Activated T-cell treated with anti-CD3 and anti-CD28 coated beads, Interleukin-2, amount 50 U/mL, for 4 hours (primary cell): ENCODE measurements around the gene SPOUT1. TPM values are rescaled to one million over a fixed set of nuclear protein-coding genes. Genes with fewer than 3 reads are reported as not detected.
A peak's percentile ranks its signal among the peaks of the same experiment; 100 is the strongest.
"Not testable (repeated sequence)": the region's sequence is repeated elsewhere in the genome, so short reads cannot be mapped to it uniquely, and the experiment has no call there.

Experiments
- ATAC-seq, 2 donors: fragments of 200-7000 bp; cut with Tn5 transposase; one replicate each; pipeline ENCODE4 v1.10.0; 2021
- DNase-seq: peaks from one replicate; pipeline ENCODE4 v3.0.0-alpha.2; 2020
- H3K27me3 Mint-ChIP-seq: one replicate; pipeline ENCODE4 v1.8.0; 2021; ENCODE audit warnings: low read depth, mixed read lengths
- H3K36me3 Mint-ChIP-seq: one replicate; pipeline ENCODE4 v1.8.0; 2022; ENCODE audit warnings: mixed read lengths; ENCODE audit not compliant: insufficient read depth
- H3K4me1 Mint-ChIP-seq: one replicate; pipeline ENCODE4 v1.8.0; 2021; ENCODE audit warnings: low read depth, mixed read lengths
- H3K4me3 Mint-ChIP-seq: one replicate; pipeline ENCODE4 v1.8.0; 2021; ENCODE audit warnings: mild to moderate bottlenecking, moderate library complexity, mixed read lengths
- H3K9me3 Mint-ChIP-seq: one replicate; pipeline ENCODE4 v1.8.0; 2021; ENCODE audit warnings: mixed read lengths
- total RNA-seq, 3 donors: library from RNA; stranded (reverse); gene quantifications; one replicate each; pipeline ENCODE4 v1.2.1, GENCODE V29; 2021

The SPOUT1 gene
- total RNA-seq, 3 donors from 2014 or later: 228 to 233 (median 233) TPM

DNA sequence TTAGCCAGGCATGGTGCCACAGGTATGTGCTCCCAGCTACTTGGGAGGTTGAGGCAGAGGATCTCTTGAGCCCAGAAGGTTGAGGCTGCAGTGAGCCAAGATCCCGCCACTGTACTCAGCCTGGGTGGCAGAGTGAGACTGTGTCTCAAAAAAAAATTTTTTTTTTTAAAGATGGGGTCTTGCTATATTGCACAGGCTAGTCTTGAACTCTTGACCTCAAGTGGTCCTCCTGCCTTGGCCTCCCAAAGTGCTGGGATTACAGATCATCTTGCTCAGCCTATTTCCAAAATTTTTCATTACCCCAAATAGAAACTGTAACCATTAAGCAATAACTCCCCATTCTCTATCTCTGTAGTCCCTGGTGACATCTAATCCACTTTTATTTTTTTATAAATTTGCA is 46.9 kb downstream of the SPOUT1 start:
- Mint-ChIP-seq H3K4me1 (peaks cover 6% of the 10 kb centered on the region), H3K36me3 (no peaks in the 10 kb centered on the region), H3K4me3 (no peak overlapping the region), H3K27me3 (no peaks in the 10 kb centered on the region), H3K9me3 (peaks cover 4% of the 10 kb centered on the region)
- ATAC-seq (no peak), DNase-seq (no peak)

DNA sequence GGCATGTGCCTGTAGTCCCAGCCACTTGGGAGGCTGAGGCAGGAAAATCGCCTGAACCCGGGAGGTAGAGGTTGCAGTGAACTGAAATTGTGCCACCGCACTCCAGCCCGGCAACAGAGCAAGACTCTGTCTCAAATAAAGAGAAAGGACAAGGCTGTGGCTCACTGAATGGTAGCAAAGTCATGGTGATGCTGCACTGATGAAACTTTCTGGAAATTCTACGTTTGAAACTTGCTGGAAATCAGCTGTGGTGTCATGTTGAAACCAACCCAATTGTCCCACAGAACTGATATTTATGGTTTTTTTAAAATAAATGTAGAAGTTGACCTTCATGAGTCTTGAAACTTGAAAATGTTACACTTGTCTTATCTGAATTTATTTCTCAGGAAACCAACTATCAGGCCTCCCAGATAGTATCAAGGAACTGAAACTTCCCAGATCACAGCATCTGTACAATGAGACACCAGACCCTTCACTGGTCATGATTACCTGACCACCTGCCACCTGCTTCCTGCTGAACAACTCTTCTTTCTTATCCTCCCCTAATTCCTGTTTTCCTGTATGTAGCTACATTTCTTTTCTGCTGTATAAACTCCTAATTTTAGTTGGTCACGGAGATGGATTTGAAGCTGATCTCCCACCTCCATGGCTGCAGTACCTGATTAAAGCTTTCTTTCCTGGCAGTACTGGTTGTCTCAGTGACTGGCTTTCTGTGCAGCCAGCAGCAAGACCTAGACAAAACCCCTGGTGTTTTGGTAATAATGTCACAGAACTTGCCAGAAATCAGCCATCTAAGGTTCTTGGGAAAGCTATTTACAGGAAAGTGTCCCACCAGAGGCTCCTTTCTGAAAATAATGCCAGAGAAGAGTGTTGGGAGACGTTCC is 48.2 kb downstream of the SPOUT1 start:
- no peak for ATAC-seq
- Mint-ChIP-seq H3K4me1 (peaks cover 3% of the 10 kb centered on the region), H3K36me3 (no peaks in the 10 kb centered on the region), H3K9me3 (peaks cover 4% of the 10 kb centered on the region), H3K27me3 (no peaks in the 10 kb centered on the region), H3K4me3 (no peak overlapping the region)
- no peak for DNase-seq

DNA sequence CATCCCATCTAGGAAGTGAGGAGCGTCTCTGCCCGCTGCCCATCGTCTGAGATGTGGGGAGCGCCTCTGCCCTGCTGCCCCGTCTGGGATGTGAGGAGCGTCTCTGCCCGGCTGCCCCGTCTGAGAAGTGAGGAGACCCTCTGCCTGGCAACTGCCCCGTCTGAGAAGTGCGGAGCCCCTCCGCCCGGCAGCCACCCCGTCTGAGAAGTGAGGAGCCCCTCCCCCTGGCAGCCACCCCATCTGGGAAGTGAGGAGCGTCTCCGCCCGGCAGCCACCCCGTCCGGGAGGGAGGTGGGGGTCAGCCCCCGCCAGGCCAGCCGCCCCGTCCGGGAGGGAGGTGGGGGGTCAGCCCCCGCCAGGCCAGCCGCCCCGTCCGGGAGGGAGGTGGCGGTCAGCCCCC is 49.5 kb downstream of the SPOUT1 start:
- not testable (repeated sequence) for H3K4me1 Mint-ChIP-seq, H3K27me3 Mint-ChIP-seq, H3K9me3 Mint-ChIP-seq, DNase-seq, ATAC-seq, H3K4me3 Mint-ChIP-seq, H3K36me3 Mint-ChIP-seq

DNA sequence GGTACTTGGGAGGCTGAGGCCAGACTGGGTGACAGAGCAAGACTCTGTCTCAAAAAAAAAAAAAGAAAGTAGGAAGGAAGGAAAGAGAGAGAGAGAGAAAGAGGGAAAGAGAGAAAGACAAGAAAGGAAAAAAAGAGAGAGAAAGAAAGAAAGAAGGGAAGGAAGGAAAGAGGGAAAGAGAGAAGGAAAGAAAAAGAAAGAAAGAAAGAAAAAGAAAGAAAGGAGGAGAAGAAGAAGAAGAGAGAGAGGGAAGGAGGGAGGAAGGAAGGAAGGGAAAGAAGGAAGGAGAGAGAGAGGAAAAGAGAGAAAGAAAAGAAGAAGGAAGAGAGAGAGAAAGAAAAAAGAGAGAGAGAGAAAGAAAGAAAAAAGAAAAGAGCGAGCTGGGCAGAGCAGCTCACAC is 54.8 kb downstream of the SPOUT1 start:
- peaks cover 2% of the 10 kb centered on the region for H3K36me3 Mint-ChIP-seq
- H3K27me3 Mint-ChIP-seq: no peaks in the 10 kb centered on the region
- H3K4me1 Mint-ChIP-seq: peaks cover 17% of the 10 kb centered on the region
- no peak overlapping the region for H3K4me3 Mint-ChIP-seq
- DNase-seq (no peak), ATAC-seq (no peak)
- H3K9me3 Mint-ChIP-seq: no peaks in the 10 kb centered on the region

DNA sequence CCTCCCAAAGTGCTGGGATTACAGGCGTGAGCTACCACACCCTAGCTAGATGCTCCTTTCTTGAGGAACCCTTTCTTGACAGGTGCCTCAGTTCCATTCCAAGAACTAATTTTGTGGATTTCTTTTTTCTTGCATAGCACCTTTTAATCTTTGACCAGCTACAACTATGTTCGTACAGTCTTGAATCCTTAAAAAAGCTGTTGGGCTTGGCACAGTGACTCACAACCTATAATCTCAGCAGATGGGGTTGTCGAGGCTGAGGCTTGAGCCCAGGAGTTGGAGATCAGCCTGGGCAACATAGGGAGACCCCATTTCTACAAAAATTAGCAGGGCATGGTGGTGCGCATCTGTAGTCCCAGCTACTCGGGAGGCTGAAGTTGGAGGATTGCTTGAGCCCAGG is 56.5 kb downstream of the SPOUT1 start:
- Mint-ChIP-seq H3K4me1 (peaks cover 27% of the 10 kb centered on the region), H3K27me3 (no peaks in the 10 kb centered on the region), H3K9me3 (no peaks in the 10 kb centered on the region), H3K36me3 (peaks cover 2% of the 10 kb centered on the region), H3K4me3 (peak overlapping the region; percentile 37)
- ATAC-seq (no peak), DNase-seq (no peak)

DNA sequence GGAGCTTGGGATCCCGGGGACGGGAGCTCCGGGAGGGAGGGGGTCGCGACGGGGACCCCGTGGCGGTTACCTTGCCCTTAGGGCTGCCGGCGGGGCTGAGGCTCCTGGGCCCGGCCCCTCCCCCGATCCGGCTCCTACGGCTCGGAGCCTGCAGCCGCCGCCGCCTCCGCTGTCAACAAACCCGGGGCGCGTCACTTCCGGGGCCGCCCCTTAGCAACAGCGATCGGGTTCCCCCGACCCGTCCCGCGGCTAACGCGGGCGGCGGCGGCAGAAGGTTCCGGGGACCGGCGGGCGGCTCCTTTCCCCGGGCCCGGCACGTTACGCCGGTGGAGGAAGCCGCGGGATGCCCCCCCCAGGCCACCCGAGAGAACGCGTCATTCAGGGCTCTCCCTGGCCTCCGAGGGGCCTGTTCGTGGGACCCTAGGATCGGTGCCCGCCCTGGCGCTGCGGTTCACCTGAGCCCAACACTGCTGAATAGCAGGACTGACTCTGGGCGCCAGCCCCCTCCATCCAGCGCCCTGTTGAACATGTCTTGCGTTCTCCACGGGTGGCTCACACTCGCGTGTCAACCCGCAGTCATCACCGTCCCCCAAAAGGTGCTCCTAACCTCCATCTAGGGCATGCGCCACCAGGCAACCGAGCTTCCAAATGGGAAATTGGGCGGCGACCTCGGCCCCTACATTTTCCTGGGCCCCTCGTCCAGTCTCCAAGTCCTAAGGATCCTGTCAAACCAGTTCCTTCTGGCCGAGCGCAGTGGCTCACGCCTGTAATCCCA is 57.7 kb downstream of the SPOUT1 start, which contains the start of gene ZER1:
Gene ZER1, minus strand, starts transcription at position 183 of the 775 bp plus-strand sequence. CDS start 16,362 bp downstream, outside the sequence.
- Mint-ChIP-seq H3K4me1 (peaks cover 33% of the 10 kb centered on the region), H3K9me3 (no peaks in the 10 kb centered on the region), H3K36me3 (peaks cover 6% of the 10 kb centered on the region), H3K4me3 (peak within 1 kb of the TSS; percentile 96), H3K27me3 (no peaks in the 10 kb centered on the region)
- ATAC-seq (peak; percentile 95 to 97), DNase-seq (peak; percentile 94)

DNA sequence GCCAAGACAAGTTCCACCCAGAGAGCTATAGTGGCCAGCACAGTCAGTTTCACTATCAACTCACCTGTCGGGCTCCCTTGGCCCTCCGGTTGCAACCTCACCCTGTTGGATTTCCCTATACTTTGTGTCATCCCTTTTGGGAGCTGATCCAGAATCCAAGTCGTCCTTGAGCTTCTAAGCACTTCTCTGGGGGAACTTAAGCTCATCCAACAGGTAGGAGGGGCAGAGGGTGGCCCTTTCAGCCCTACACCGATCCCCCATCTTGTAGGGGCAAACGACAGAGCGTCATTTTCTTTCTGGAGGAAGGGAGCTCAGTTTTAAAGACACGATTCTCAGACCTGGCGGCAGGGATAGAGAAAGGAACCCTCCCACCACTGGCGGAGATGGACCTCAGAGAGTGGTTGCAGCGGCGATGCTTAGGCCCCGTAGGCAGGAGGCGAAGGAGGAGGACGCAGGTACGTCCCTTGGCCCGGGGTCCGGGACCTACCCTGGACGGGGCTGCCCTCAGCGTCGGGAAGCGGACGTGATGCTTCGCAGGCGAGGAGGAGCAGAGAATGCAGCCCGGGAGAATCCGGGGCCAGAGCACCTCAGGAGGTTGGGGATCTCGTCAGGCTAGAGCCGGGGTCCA is 58.4 kb downstream of the SPOUT1 start:
- H3K4me1 Mint-ChIP-seq: peaks cover 33% of the 10 kb centered on the region
- H3K27me3 Mint-ChIP-seq: no peaks in the 10 kb centered on the region
- H3K36me3 Mint-ChIP-seq: peaks cover 6% of the 10 kb centered on the region
- no peaks in the 10 kb centered on the region for H3K9me3 Mint-ChIP-seq
- peak overlapping the region; percentile 96 for H3K4me3 Mint-ChIP-seq
- no peak for DNase-seq
- ATAC-seq: peak; percentile 28

DNA sequence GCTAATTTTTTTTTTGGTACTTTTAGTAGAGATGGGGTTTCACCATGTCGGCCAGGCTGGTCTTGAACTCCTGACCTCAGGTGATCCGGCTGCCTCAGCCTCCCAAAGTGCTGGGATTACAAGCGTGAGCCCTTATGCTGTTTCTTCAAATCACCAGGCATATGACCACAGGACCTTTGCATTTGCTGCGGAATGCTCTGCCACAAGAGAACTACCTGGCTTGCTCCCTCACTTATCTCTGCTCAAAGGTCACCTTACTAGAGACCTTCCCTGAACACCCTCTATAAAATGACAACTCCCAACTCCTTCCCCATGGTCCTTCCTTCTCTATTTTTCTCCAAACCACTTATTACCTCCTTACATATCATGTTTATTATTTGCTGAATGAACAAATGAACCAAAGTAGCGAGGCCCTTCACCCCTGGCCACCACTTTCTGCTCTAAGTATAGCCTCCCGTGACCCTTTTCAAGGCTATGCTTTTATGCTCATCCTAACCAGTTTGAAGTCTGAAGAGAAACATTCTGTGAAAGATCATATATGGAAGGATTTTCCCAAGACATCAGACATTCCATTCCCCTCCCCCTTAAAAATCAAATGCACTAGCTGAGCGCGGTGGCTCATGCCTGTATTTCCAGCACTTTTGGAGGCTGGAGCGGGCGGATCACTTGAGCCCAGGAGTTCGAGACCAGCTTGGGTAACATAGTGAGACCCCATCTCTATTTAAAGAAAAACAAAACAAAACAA is 59.1 kb downstream of the SPOUT1 start:
- peaks cover 6% of the 10 kb centered on the region for H3K36me3 Mint-ChIP-seq
- peaks cover 33% of the 10 kb centered on the region for H3K4me1 Mint-ChIP-seq
- H3K27me3 Mint-ChIP-seq: no peaks in the 10 kb centered on the region
- H3K9me3 Mint-ChIP-seq: no peaks in the 10 kb centered on the region
- DNase-seq (no peak), ATAC-seq (no peak)
- H3K4me3 Mint-ChIP-seq: peak overlapping the region; percentile 96

Other genes with a start within 250 kb of the SPOUT1 start
- gene DYNC2I2, start 172.9 kb downstream of the SPOUT1 start, total RNA-seq: 10 to 100 TPM; 27.4 to 37.4 (median 32.0) TPM
- gene SET, start 140.6 kb downstream of the SPOUT1 start, total RNA-seq: 100 to 1,000 TPM; 761 to 865 (median 792) TPM
- gene PKN3, start 127.3 kb downstream of the SPOUT1 start, total RNA-seq: 10 to 100 TPM in 1 of 3 donors, 1 to 10 TPM in 2; 5.5 to 10.1 (median 8.1) TPM
- gene ZDHHC12, start 105.7 kb downstream of the SPOUT1 start, total RNA-seq: 10 to 100 TPM; 41.7 to 44.9 (median 43.3) TPM
- 10 to 100 TPM; 10.9 to 14.9 (median 14.5) TPM for gene ZER1, start 57.9 kb downstream of the SPOUT1 start, total RNA-seq
- 10 to 100 TPM; 23.7 to 26.9 (median 24.6) TPM for gene TBC1D13, start 42.5 kb downstream of the SPOUT1 start, total RNA-seq
- gene ENDOG, start 11.3 kb downstream of the SPOUT1 start, total RNA-seq: 10 to 100 TPM; 22.6 to 28.5 (median 26.4) TPM
- gene KYAT1, start 52.2 kb upstream of the SPOUT1 start, total RNA-seq: 1 to 10 TPM; 4.7 to 5.6 (median 4.8) TPM
- 10 to 100 TPM; 22.6 to 24.0 (median 23.6) TPM for gene LRRC8A, start 52.3 kb upstream of the SPOUT1 start, total RNA-seq
- gene PHYHD1, start 91.2 kb upstream of the SPOUT1 start, total RNA-seq: under 1 TPM in 1 of 3 donors, not detected in 2; 0.20 TPM
- gene DOLK, start 117.8 kb upstream of the SPOUT1 start, total RNA-seq: 10 to 100 TPM; 14.4 to 15.8 (median 15.2) TPM
- gene NUP188, start 117.9 kb upstream of the SPOUT1 start, total RNA-seq: 100 to 1,000 TPM; 166 to 183 (median 167) TPM
- gene SH3GLB2, start 198.5 kb upstream of the SPOUT1 start, total RNA-seq: 10 to 100 TPM; 37.5 to 43.2 (median 40.9) TPM
- gene MIGA2, start 206.8 kb upstream of the SPOUT1 start, total RNA-seq: 10 to 100 TPM; 42.4 to 50.9 (median 46.6) TPM